Immature natural killer cell (primary cell): Measurements from ENCODE around the gene SEC24A. TPM values are rescaled to one million over a fixed set of nuclear protein-coding genes. Genes with fewer than 3 reads are reported as not detected.
A peak's percentile ranks its signal among the peaks of the same experiment; 100 is the strongest.
"Not testable (repeated sequence)": the region's sequence is repeated elsewhere in the genome, so short reads cannot be mapped to it uniquely, and the experiment has no call there.

Source experiments
- DNase-seq, 3 donors: peaks; one replicate each; pipeline ENCODE4 v3.0.0; 2022; ENCODE audit warnings: mixed read lengths in 1 of 3
- H3K27ac Mint-ChIP-seq, 6 donors: one replicate each; pipeline ENCODE4 v1.8.0; 2020; ENCODE audit warnings: mixed read lengths in 6 of 6, mild to moderate bottlenecking in 5 of 6, inconsistent platforms in 4 of 6, moderate library complexity in 3 of 6
- H3K27me3 Mint-ChIP-seq, 3 donors: one replicate each; pipeline ENCODE4 v1.8.0; 2020 to 2021; ENCODE audit warnings: low read depth in 3 of 3, mild to moderate bottlenecking in 3 of 3, mixed read lengths in 3 of 3, moderate library complexity in 3 of 3, inconsistent platforms in 1 of 3
- H3K36me3 Mint-ChIP-seq, 3 donors: one replicate each; pipeline ENCODE4 v1.8.0; 2020; ENCODE audit warnings: mixed read lengths in 3 of 3, inconsistent platforms in 2 of 3, mild to moderate bottlenecking in 2 of 3
- H3K4me1 Mint-ChIP-seq, 2 donors: one replicate each; pipeline ENCODE4 v1.8.0; 2020; ENCODE audit warnings: inconsistent platforms in 2 of 2, mild to moderate bottlenecking in 2 of 2, mixed read lengths in 2 of 2, moderate library complexity in 1 of 2
- H3K4me3 Mint-ChIP-seq, 5 donors: one replicate each; pipeline ENCODE4 v1.8.0; 2020; ENCODE audit warnings: mild to moderate bottlenecking in 5 of 5, mixed read lengths in 5 of 5, inconsistent platforms in 3 of 5, moderate library complexity in 3 of 5
- H3K9me3 Mint-ChIP-seq, 6 donors: one replicate each; pipeline ENCODE4 v1.8.0; 2020; ENCODE audit warnings: mild to moderate bottlenecking in 6 of 6, mixed read lengths in 6 of 6, inconsistent platforms in 4 of 6, moderate library complexity in 3 of 6
- polyA plus RNA-seq, 3 donors: library from polyadenylated mRNA; unstranded; fragments of 300-500 nt; fragmentation: Illumina TruSeq; gene quantifications; one replicate each; pipeline ENCODE4 v1.2.3, GENCODE V29; 2021

SEC24A gene
- polyA plus RNA-seq, 3 donors from 2014 or later = 2.5 to 9.9 (median 3.7) TPM

DNA sequence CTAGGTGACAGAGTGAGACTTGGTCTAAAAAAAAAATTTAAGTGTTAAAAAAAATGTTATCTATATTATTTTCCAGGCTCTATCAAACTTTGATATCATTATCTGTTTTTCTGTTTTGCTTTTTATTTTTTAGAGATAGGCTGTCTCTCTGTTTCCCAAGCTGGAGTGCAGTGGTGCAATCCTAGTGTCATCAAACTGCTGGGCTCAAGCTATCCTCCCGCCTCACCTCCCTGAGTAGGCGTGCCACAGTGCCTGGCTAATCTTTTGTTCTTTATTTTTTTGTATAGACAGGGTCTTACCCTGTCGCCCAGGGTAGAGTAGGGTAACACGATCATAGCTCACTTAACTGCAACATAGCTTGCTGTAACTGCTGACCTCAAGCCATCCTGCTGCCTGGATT, 14.4 kb downstream of the SEC24A start:
- Mint-ChIP-seq H3K9me3 (no peaks in the 10 kb centered on the region), H3K27me3 (no peaks in the 10 kb centered on the region), H3K27ac (no peak overlapping the region), H3K36me3 (peaks cover 3 to 12% (median 4%) of the 10 kb centered on the region in 3 donors), H3K4me3 (no peak overlapping the region), H3K4me1 (peaks cover 5 to 31% of the 10 kb centered on the region in 2 donors)
- no peak for DNase-seq

GRCh38 chr5:134664448-134664847, 15.9 kb downstream of the SEC24A start:
- H3K27me3 Mint-ChIP-seq = no peaks in the 10 kb centered on the region
- DNase-seq = no peak
- no peaks in the 10 kb centered on the region for H3K9me3 Mint-ChIP-seq
- peaks cover 5 to 21% of the 10 kb centered on the region in 2 donors for H3K4me1 Mint-ChIP-seq
- H3K27ac Mint-ChIP-seq = no peak overlapping the region
- H3K36me3 Mint-ChIP-seq = peaks cover 3 to 12% (median 4%) of the 10 kb centered on the region in 3 donors
- H3K4me3 Mint-ChIP-seq = no peak overlapping the region

- not testable (repeated sequence) for H3K27me3 Mint-ChIP-seq, H3K9me3 Mint-ChIP-seq, H3K4me1 Mint-ChIP-seq, DNase-seq, H3K4me3 Mint-ChIP-seq, H3K27ac Mint-ChIP-seq
- peaks cover 0 to 12% (median 0%) of the 10 kb centered on the region in 3 donors for H3K36me3 Mint-ChIP-seq
Measured at GRCh38 chr5:134673546-134673945, 25.0 kb downstream of the SEC24A start.

- H3K9me3 Mint-ChIP-seq, H3K27me3 Mint-ChIP-seq, H3K4me3 Mint-ChIP-seq, H3K27ac Mint-ChIP-seq, DNase-seq, H3K4me1 Mint-ChIP-seq: not testable (repeated sequence)
- H3K36me3 Mint-ChIP-seq = peaks cover 6 to 27% (median 7%) of the 10 kb centered on the region in 3 donors
Measured at GRCh38 chr5:134677357-134677756, 28.8 kb downstream of the SEC24A start.

DNA sequence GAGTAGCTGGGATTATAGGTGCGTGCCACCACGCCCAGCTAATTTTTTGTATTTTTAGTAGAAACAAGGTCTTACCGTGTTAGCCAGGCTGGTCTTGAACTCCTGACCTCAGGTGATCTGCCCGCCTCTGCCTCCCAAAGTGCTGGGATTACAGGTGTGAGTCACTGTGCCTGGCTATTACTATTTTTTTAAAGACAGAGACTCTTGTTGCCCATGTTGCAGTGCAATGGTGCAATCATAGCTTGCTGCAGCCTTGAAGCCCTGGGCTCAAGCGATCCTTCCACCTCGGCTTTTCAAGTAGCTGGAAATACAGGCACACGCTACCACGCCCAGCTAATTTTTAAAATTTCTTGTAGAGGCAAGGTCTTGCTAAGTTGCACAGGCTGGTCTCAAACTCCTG, 41.6 kb downstream of the SEC24A start:
- H3K27me3 Mint-ChIP-seq, H3K9me3 Mint-ChIP-seq, H3K4me3 Mint-ChIP-seq, H3K27ac Mint-ChIP-seq, H3K4me1 Mint-ChIP-seq, DNase-seq: not testable (repeated sequence)
- H3K36me3 Mint-ChIP-seq = peaks cover 17 to 37% (median 22%) of the 10 kb centered on the region in 3 donors

DNA sequence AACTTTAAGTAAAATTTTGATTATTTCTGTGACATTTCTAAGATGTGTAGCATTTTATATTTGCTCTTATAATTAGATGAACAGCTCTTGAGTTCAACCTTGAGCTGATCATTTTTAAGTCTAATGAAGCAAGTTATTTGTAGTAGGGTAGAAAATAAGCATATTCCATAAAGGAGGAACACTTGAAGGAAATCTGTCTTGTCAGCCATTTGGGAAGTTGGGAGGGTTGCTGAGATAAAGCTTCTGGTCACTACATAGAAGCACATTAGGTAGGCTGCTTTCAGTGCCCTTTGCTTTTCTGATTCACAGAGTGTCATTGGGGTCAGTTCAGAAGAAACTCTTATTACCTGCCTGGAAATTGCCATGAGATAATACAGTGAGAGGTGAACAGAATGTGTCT, 44.1 kb downstream of the SEC24A start:
- H3K27me3 Mint-ChIP-seq = peaks cover 0 to 2% (median 0%) of the 10 kb centered on the region in 3 donors
- no peak overlapping the region for H3K4me3 Mint-ChIP-seq
- no peak overlapping the region for H3K27ac Mint-ChIP-seq
- no peak for DNase-seq
- H3K36me3 Mint-ChIP-seq = peaks cover 15 to 27% (median 16%) of the 10 kb centered on the region in 3 donors
- H3K4me1 Mint-ChIP-seq = no peaks in the 10 kb centered on the region
- no peaks in the 10 kb centered on the region for H3K9me3 Mint-ChIP-seq

DNA sequence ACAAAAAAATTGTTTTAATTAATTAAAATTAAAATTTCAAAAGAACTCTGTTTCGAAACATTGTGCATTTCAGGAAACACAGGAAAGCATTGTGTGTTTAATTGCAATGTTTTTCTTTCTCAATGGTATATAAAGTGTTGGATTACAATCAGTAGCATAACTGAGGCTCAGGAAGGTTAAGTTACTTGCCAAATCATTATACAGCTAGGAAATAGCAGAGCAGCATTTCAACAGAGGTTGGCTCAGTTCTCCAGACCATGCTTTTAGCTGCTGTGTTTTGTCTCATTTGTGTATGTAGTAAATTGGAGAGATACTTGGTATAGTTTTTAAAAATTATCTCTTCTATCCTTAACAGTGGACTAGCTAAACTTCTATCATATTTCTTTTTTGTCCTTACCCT, 59.7 kb downstream of the SEC24A start:
- Mint-ChIP-seq H3K36me3 (peaks cover 13 to 43% (median 16%) of the 10 kb centered on the region in 3 donors), H3K27me3 (peaks cover 0 to 2% (median 0%) of the 10 kb centered on the region in 3 donors), H3K4me1 (no peaks in the 10 kb centered on the region), H3K9me3 (no peaks in the 10 kb centered on the region), H3K4me3 (no peak overlapping the region), H3K27ac (no peak overlapping the region)
- no peak for DNase-seq

GRCh38 chr5:134714120-134714519, 65.5 kb downstream of the SEC24A start:
- no peaks in the 10 kb centered on the region for H3K9me3 Mint-ChIP-seq
- H3K27ac Mint-ChIP-seq = no peak overlapping the region
- H3K27me3 Mint-ChIP-seq = peaks cover 0 to 2% (median 0%) of the 10 kb centered on the region in 3 donors
- H3K4me1 Mint-ChIP-seq = no peaks in the 10 kb centered on the region
- no peak for DNase-seq
- no peak overlapping the region for H3K4me3 Mint-ChIP-seq
- peaks cover 19 to 41% (median 28%) of the 10 kb centered on the region in 3 donors for H3K36me3 Mint-ChIP-seq

- H3K9me3 Mint-ChIP-seq = no peaks in the 10 kb centered on the region
- H3K4me3 Mint-ChIP-seq = no peak overlapping the region
- no peaks in the 10 kb centered on the region for H3K27me3 Mint-ChIP-seq
- peaks cover 19 to 38% (median 28%) of the 10 kb centered on the region in 3 donors for H3K36me3 Mint-ChIP-seq
- DNase-seq = no peak
- no peaks in the 10 kb centered on the region for H3K4me1 Mint-ChIP-seq
- no peak overlapping the region for H3K27ac Mint-ChIP-seq
Measured at GRCh38 chr5:134714541-134714940, 66.0 kb downstream of the SEC24A start.

- not testable (repeated sequence) for H3K4me3 Mint-ChIP-seq, DNase-seq, H3K27me3 Mint-ChIP-seq, H3K4me1 Mint-ChIP-seq, H3K27ac Mint-ChIP-seq, H3K9me3 Mint-ChIP-seq
- peaks cover 15 to 34% (median 25%) of the 10 kb centered on the region in 3 donors for H3K36me3 Mint-ChIP-seq
Measured at GRCh38 chr5:134715466-134715865, 66.9 kb downstream of the SEC24A start.

DNA sequence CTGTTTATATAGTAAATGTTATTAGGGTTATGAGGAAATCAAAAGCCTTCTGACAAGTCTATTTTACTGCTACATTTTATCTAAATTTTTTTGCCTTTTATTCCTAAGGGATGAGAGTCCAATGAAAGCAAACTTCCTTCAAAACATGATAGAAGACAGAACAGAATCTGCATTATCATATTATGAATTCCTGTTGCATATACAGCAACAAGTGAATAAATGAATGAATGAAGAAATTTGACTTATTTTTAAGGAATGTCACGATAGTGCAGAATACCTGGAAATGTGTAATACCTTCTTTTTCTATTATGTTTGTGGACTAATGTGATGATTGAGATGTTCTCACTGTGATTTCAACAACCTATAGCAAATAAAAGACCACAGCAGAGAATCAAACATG, 76.3 kb downstream of the SEC24A start:
- Mint-ChIP-seq H3K36me3 (peaks cover 0 to 20% (median 0%) of the 10 kb centered on the region in 3 donors), H3K9me3 (no peaks in the 10 kb centered on the region)

GRCh38 chr5:134732819-134733218, 84.2 kb downstream of the SEC24A start:
- H3K27ac Mint-ChIP-seq = no peak overlapping the region
- peaks cover 3 to 5% of the 10 kb centered on the region in 2 donors for H3K4me1 Mint-ChIP-seq
- DNase-seq = no peak
- peaks cover 0 to 2% (median 0%) of the 10 kb centered on the region in 3 donors for H3K27me3 Mint-ChIP-seq
- H3K9me3 Mint-ChIP-seq = no peaks in the 10 kb centered on the region
- H3K36me3 Mint-ChIP-seq = no peaks in the 10 kb centered on the region
- H3K4me3 Mint-ChIP-seq = no peak overlapping the region

More for the DNA sequence above, 76.3 kb downstream of the SEC24A start:
- H3K4me3 Mint-ChIP-seq = no peak overlapping the region
- H3K27me3 Mint-ChIP-seq = no peaks in the 10 kb centered on the region
- no peak for DNase-seq
- no peak overlapping the region for H3K27ac Mint-ChIP-seq
- H3K4me1 Mint-ChIP-seq = no peaks in the 10 kb centered on the region

GRCh38 chr5:134735243-134735642, 86.7 kb downstream of the SEC24A start:
- no peaks in the 10 kb centered on the region for H3K36me3 Mint-ChIP-seq
- peaks cover 0 to 11% (median 4%) of the 10 kb centered on the region in 3 donors for H3K27me3 Mint-ChIP-seq
- no peak for DNase-seq
- H3K27ac Mint-ChIP-seq = no peak overlapping the region
- H3K4me1 Mint-ChIP-seq = peaks cover 18 to 21% of the 10 kb centered on the region in 2 donors
- H3K9me3 Mint-ChIP-seq = no peaks in the 10 kb centered on the region
- H3K4me3 Mint-ChIP-seq = no peak overlapping the region

- H3K4me3 Mint-ChIP-seq = no peak overlapping the region
- H3K27ac Mint-ChIP-seq = peak overlapping the region in 1 of 6 donors; percentile 24
- no peaks in the 10 kb centered on the region for H3K36me3 Mint-ChIP-seq
- peaks cover 0 to 11% (median 4%) of the 10 kb centered on the region in 3 donors for H3K27me3 Mint-ChIP-seq
- peaks cover 21 to 31% of the 10 kb centered on the region in 2 donors for H3K4me1 Mint-ChIP-seq
- no peaks in the 10 kb centered on the region for H3K9me3 Mint-ChIP-seq
- DNase-seq = no peak
Measured at GRCh38 chr5:134736173-134736812, 87.7 kb downstream of the SEC24A start.
